ENCODE results near the gene ITSN2.

Gene ITSN2

DNA sequence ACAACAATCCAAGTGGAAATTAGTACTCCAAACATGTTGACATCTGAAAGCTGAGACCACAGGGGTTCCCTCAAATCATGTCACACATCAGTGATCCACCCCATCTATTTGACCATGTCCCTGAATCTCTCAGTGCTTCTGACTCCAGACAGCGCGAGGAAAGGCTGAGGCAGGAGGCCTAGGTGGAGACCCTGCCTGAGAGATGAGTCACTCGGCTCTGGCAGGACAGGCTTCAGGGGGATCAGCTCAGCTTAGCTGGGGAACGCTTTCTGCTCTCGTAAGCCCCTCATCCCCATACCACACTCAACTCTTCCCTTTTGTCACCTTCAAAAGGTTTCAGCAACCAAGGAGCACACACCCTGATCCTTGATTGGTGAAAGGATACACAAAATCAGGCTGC is 191.3 kb downstream of the ITSN2 start:
- no peak for DNase-seq

DNA sequence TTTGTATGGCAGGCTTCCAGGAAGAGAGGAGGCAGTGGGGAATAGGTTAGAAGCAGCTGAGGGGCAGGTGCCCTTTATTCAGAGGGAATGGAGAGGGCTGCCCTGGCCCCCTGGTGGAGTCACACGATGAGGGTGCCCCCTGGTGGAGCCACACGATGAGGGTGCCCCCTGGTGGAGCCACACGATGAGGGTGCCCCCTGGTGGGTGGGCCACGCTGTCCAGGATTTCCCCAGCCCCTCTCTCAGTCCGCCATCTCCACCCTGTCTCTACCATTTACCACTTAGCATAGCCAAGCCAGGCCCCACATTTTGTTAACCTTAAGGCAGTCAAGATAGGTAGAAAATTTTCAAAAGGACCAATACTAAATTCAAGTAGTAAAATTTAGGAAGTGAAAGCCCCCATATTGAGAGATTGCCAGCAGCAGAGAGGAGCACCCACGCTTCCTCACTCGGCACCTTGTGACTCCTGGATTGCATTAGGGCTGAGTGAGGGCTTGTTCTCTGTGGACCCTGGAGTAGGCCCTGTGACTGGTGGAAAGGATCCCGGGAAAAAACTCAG is 195.8 kb downstream of the ITSN2 start:
- peak; percentile 34 for DNase-seq

GRCh38 chr2:24163601-24164000 is 196.7 kb downstream of the ITSN2 start:
- DNase-seq = no peak

- no peak for DNase-seq
Observed at GRCh38 chr2:24163186-24163585, 197.2 kb downstream of the ITSN2 start.

DNA sequence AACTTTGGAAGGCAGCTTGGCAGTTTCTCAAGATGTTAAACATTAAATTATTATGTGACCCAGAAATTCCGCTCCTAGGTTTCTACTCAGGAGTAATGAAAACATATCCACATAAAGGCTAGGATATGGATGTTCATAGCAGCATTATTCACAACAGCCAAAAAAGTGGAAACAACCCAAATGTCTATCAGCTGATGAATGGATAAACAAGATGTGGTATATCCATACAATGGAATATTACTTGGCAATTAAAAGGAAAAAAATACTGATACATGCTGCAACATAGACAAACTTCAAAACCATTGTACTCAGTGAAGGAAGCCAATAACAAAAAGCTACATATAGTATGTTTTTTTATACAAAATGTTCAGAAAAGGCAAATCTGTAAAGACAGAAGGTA is 197.8 kb downstream of the ITSN2 start:
- no peak for DNase-seq

- no peak for DNase-seq
Observed at GRCh38 chr2:24160761-24161160, 199.6 kb downstream of the ITSN2 start.

- no peak for DNase-seq
Observed at GRCh38 chr2:24159708-24160107, 200.6 kb downstream of the ITSN2 start.

DNA sequence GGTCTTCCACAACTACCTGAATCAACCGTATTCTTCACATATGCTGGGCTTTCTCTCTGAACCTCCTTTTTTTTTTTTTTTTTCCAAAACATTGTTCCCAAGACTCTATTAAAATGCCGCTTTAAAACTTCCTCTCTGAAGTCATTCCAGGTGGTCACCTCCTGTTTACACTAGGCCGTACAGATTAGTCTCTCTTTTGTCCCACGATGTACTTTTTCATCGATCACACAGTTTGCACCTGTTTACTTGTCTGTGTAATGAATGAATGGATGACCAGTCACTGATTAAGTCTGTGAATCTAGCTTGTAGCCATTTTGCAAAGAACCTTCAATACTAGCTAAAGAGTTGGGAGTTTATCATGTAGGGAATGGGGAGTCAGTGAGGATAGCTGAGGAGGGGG is 202.2 kb downstream of the ITSN2 start:
- DNase-seq = no peak

- no peak for DNase-seq
Observed at GRCh38 chr2:24153478-24153877, 206.9 kb downstream of the ITSN2 start.

All from activated CD4-positive, CD25-positive, alpha-beta regulatory T cell treated with anti-CD3 and anti-CD28 coated beads, Interleukin-2, amount 50 U/mL, for 72 hours (primary cell).